A549 (cell line): ENCODE data around the gene NUP205. TPM values are rescaled to one million over a fixed set of nuclear protein-coding genes. Genes with fewer than 3 reads are reported as not detected.

Experiments
- ATAC-seq, 2 experiments: fragments of 200-7000 bp in 1 of 2; fragments of >200 bp in 1 of 2; cut with Nextera tagmentation in 1 of 2; cut with Tn5 transposase in 1 of 2; 3 replicates each; pipeline versions ENCODE4 v1.8.0 to v1.9.1; 2018 to 2020; ENCODE audit warnings: mild to moderate bottlenecking in 1 of 2, moderate library complexity in 1 of 2
- CTCF ChIA-PET: fragments of 300-600 bp; sonication (Branson Sonifier 250); formaldehyde crosslinking; extraction: SDS; loops from one replicate; lab custom pipeline; 2021; ENCODE audit warnings: antibody characterized with exemption, inconsistent platforms; lab: Yijun Ruan, JAX
- POLR2A ChIA-PET: fragments of 350-600 bp; formaldehyde crosslinking; extraction: SDS; loops from one replicate; lab custom pipeline; 2021; ENCODE audit warnings: antibody characterized with exemption, inconsistent platforms; lab: Yijun Ruan, JAX
- DNase-seq, 2 experiments: peaks; one replicate each; pipeline versions ENCODE4 v3.0.0 to v3.0.0-alpha.2; 2011 to 2016; ENCODE audit warnings: low read depth in 1 of 2, low spot score in 1 of 2
- FAIRE-seq: peaks from 2 replicates; lab custom pipeline; 2011; peaks lifted over from hg19 to GRCh38; lab: Jason Lieb, UNC
- H3K27ac ChIP-seq, 2 experiments: fragments of >200 bp; sonication (Bioruptor Twin); formaldehyde crosslinking; 3 replicates each; pipeline ENCODE4 v1.5.1; 2016 to 2017
- H3K4me1 ChIP-seq: fragments of >200 bp; sonication (Bioruptor Twin); formaldehyde crosslinking; 3 replicates; pipeline ENCODE4 v1.6.1; 2016
- H3K4me2 ChIP-seq: fragments of >200 bp; sonication (Bioruptor Twin); formaldehyde crosslinking; 3 replicates; pipeline ENCODE4 v1.6.1; 2016
- H3K4me3 ChIP-seq: fragments of >200 bp; sonication (Bioruptor Twin); formaldehyde crosslinking; 3 replicates; pipeline ENCODE4 v1.5.1; 2016
- H3K9me3 ChIP-seq: fragments of >200 bp; sonication (Bioruptor Twin); formaldehyde crosslinking; 3 replicates; pipeline ENCODE4 v1.6.1; 2016
- ATOH8 ChIP-seq: fragments of 250-450 bp; sonication (Bioruptor Pico); IDR thresholded peaks from 2 replicates; pipeline ENCODE4 v1.5.0; 2020; ENCODE audit warnings: low read depth, mild to moderate bottlenecking, moderate library complexity
- CBX8 ChIP-seq: fragments of 200-600 bp; sonication (generic); IDR thresholded peaks from 2 replicates; pipeline ENCODE4 v1.6.1; 2016
- CTCF ChIP-seq: fragments of >200 bp; sonication (Bioruptor Twin); formaldehyde crosslinking; IDR thresholded peaks from 3 replicates; pipeline ENCODE4 v1.5.1; 2016
- EHF ChIP-seq: fragments of 250-450 bp; sonication (Bioruptor Pico); IDR thresholded peaks from 2 replicates; pipeline ENCODE4 v1.5.0; 2020; ENCODE audit warnings: mild to moderate bottlenecking
- EHMT2 ChIP-seq: fragments of 200-600 bp; sonication (generic); IDR thresholded peaks from 2 replicates; pipeline ENCODE4 v1.6.1; 2016; ENCODE audit warnings: antibody characterized with exemption, low read depth, mild to moderate bottlenecking, moderate library complexity
- ELK1 ChIP-seq: fragments of 150-350 bp; IDR thresholded peaks from 2 replicates; pipeline ENCODE4 v1.6.1; 2014; ENCODE audit warnings: low read depth, mild to moderate bottlenecking, low read length
- FOSL2 ChIP-seq, 2 experiments: fragments of 450-650 bp in 1 of 2; fragments of >200 bp in 1 of 2; sonication (Bioruptor Twin) in 1 of 2; formaldehyde crosslinking; IDR thresholded peaks; 2 replicates each; pipeline versions ENCODE4 v1.5.0 to v1.6.1; 2016 to 2020; ENCODE audit warnings: mild to moderate bottlenecking in 1 of 2, moderate library complexity in 1 of 2
- FOXS1 ChIP-seq: fragments of 250-450 bp; sonication (Bioruptor Pico); IDR thresholded peaks from 2 replicates; pipeline ENCODE4 v1.5.0; 2020; ENCODE audit warnings: mild to moderate bottlenecking, moderate library complexity
- GATA3 ChIP-seq: IDR thresholded peaks from 2 replicates; pipeline ENCODE4 v1.6.1; 2012; ENCODE audit warnings: borderline replicate concordance
- KDM5A ChIP-seq: fragments of 200-600 bp; sonication (generic); IDR thresholded peaks from 2 replicates; pipeline ENCODE4 v1.6.1; 2016; ENCODE audit warnings: antibody characterized with exemption, mild to moderate bottlenecking
- NR3C1 ChIP-seq: fragments of >200 bp; sonication (Bioruptor Twin); formaldehyde crosslinking; IDR thresholded peaks from 3 replicates; pipeline ENCODE4 v1.6.1; 2017
- POLR2AphosphoS2 ChIP-seq: conservative IDR thresholded peaks from 2 replicates; pipeline ENCODE4 v1.6.1; 2012; ENCODE audit warnings: low read length, improper control_type of control experiment, inconsistent platforms
- RCOR1 ChIP-seq: fragments of 150-350 bp; IDR thresholded peaks from 2 replicates; pipeline ENCODE4 v1.6.1; 2014; ENCODE audit warnings: antibody characterized with exemption, low read length, low read depth
- TFCP2L1 ChIP-seq: fragments of 250-450 bp; sonication (Bioruptor Pico); IDR thresholded peaks from 2 replicates; pipeline ENCODE4 v1.5.0; 2021; ENCODE audit warnings: mild to moderate bottlenecking
- TP53 ChIP-seq: fragments of 250-450 bp; sonication (Bioruptor Pico); IDR thresholded peaks from 2 replicates; pipeline ENCODE4 v1.5.0; 2021; ENCODE audit warnings: mild to moderate bottlenecking, moderate library complexity
- USF2 ChIP-seq: fragments of 450-650 bp; IDR thresholded peaks from 2 replicates; pipeline ENCODE4 v1.6.1; 2014; ENCODE audit warnings: antibody characterized with exemption
- WGBS: methylation state at CpG from one replicate; pipeline ENCODE4 v1.1.6; 2017; ENCODE audit errors: missing lambda C conversion rate; 5-methylcytosine and 5-hydroxymethylcytosine counted together
- polyA plus RNA-seq, 4 experiments: library from polyadenylated mRNA; depleted of rRNA in 3 of 4; stranded (reverse); fragments of >200 nt; fragmentation: RNase III in 1 of 4; extraction: RNeasy Plus Mini Kit Qiagen cat#74134 plus additional on column Dnase treatment in 1 of 4; gene quantifications; 2 replicates in 3 of 4; 3 replicates in 1 of 4; pipeline ENCODE4 v1.2.3, GENCODE V29; 2011 to 2017

NUP205 gene
- polyA plus RNA-seq, 2 of the 4 experiments (the other 2 are of a cell fraction), result 55.0 to 119 TPM

- ATAC-seq (no peak), FAIRE-seq (no peak), DNase-seq (no peak)
- POLR2A ChIA-PET, result no interaction called here
- peaks cover 17% of the 10 kb centered on the region; the same call in 2 of the 3 replicates for H3K4me1 ChIP-seq
- H3K4me2 ChIP-seq, result no peak overlapping the region
- TF ChIP-seq GATA3, result no peak
- TF ChIP-seq ATOH8 (CRISPR knock-in tag), result no peak
- TF ChIP-seq RCOR1, result no peak
- no peak for TF ChIP-seq TP53
- TF ChIP-seq EHF (CRISPR knock-in tag), result no peak
- CTCF ChIA-PET, result interaction anchor here (0.7 to 4.1 kb wide), 6 partner anchors 8 to 374 kb away, joined by 3 to 32 read pairs (median 3); no protein-coding TSS in a partner anchor
- no peak overlapping the region for H3K27ac ChIP-seq
- no peaks in the 10 kb centered on the region for H3K9me3 ChIP-seq
- 79% methylated on average over 3 of the region's 3 CpGs for WGBS
- H3K4me3 ChIP-seq, result no peak overlapping the region
Observed at GRCh38 chr7:135665042-135665441, 107.3 kb downstream of the NUP205 start.

GRCh38 chr7:135666156-135666555, 108.4 kb downstream of the NUP205 start:
- ATAC-seq, result no peak

More at GRCh38 chr7:135666156-135666555, 108.4 kb downstream of the NUP205 start:
- no peak for FAIRE-seq
- ChIA-PET CTCF (interaction anchor here (1.2 to 2.6 kb wide), 2 partner anchors 21 to 1926 kb away, joined by 3 to 11 read pairs; no protein-coding TSS in a partner anchor), POLR2A (no interaction called here)
- TF ChIP-seq NR3C1, result no peak
- TF ChIP-seq ELK1, result no peak
- TF ChIP-seq EHMT2, result no peak
- TF ChIP-seq ATOH8 (CRISPR knock-in tag), result no peak
- no peak for TF ChIP-seq FOSL2 (IDR thresholded peaks at IDR 0.05)
- no peak for TF ChIP-seq FOSL2 (CRISPR knock-in tag; IDR thresholded peaks at IDR 0.05)
- TF ChIP-seq TFCP2L1 (CRISPR knock-in tag), result no peak
- TF ChIP-seq FOXS1, result no peak
- TF ChIP-seq KDM5A, result no peak
- no peak for TF ChIP-seq POLR2AphosphoS2
- TF ChIP-seq CBX8, result no peak
- TF ChIP-seq USF2, result no peak
- TF ChIP-seq CTCF, result no peak
- H3K9me3 ChIP-seq, result no peaks in the 10 kb centered on the region
- H3K4me2 ChIP-seq, result no peak overlapping the region
- WGBS, result 91% methylated on average over 11 of the region's 11 CpGs
- H3K4me3 ChIP-seq, result no peak overlapping the region
- peaks cover 17% of the 10 kb centered on the region; the same call in 2 of the 3 replicates for H3K4me1 ChIP-seq
- DNase-seq, result no peak
- H3K27ac ChIP-seq, result no peak overlapping the region
